ENCODE data around the gene SERTAD3. TPM values are rescaled to one million over a fixed set of nuclear protein-coding genes. Genes with fewer than 3 reads are reported as not detected.

Gene SERTAD3
- total and polyA plus RNA-seq, 10 of the 15 experiments (the other 5 are each of a cell fraction or from before 2014, with no cell fraction given), result 4.2 to 22.4 (median 13.7) TPM

- TF ChIP-seq, protein P1, sequence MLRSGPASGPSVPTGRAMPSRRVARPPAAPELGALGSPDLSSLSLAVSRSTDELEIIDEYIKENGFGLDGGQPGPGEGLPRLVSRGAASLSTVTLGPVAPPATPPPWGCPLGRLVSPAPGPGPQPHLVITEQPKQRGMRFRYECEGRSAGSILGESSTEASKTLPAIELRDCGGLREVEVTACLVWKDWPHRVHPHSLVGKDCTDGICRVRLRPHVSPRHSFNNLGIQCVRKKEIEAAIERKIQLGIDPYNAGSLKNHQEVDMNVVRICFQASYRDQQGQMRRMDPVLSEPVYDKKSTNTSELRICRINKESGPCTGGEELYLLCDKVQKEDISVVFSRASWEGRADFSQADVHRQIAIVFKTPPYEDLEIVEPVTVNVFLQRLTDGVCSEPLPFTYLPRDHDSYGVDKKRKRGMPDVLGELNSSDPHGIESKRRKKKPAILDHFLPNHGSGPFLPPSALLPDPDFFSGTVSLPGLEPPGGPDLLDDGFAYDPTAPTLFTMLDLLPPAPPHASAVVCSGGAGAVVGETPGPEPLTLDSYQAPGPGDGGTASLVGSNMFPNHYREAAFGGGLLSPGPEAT (IDR thresholded peaks at IDR 0.05; ENCODE audit: low read depth), result no peak
- TF ChIP-seq RB1 (IDR thresholded peaks at IDR 0.05; ENCODE audit: borderline replicate concordance) (no peak), SMC3 (IDR thresholded peaks at IDR 0.05; ENCODE audit: borderline replicate concordance, low read length) (no peak), BCL11A (IDR thresholded peaks at IDR 0.05; ENCODE audit: low read depth, low read length) (no peak), IKZF1 (conservative IDR thresholded peaks at IDR 0.05) (peak; percentile 95), FOS (IDR thresholded peaks at IDR 0.05; ENCODE audit: borderline replicate concordance, extremely low read depth, insufficient read length) (no peak), RCOR1 (conservative IDR thresholded peaks at IDR 0.05; ENCODE audit: low read depth, low read length) (0 out of 2 replicates have a peak, but pooled peaks have one; percentile 41), HSF1 (IDR thresholded peaks at IDR 0.05; ENCODE audit: low read depth, low read length) (no peak), CHD4 (IDR thresholded peaks at IDR 0.05) (no peak), MYC (IDR thresholded peaks at IDR 0.05; ENCODE audit: insufficient read depth, insufficient read length, insufficient replicate concordance, low read length, severe bottlenecking) (no peak), USF1 (IDR thresholded peaks at IDR 0.05; ENCODE audit: borderline replicate concordance, extremely low read length, insufficient read depth, low read depth, low read length) (no peak), SMARCA5 (IDR thresholded peaks at IDR 0.05) (no peak), EZH2 (IDR thresholded peaks at IDR 0.05; ENCODE audit: borderline replicate concordance, control insufficient read depth, low read depth, low read length) (no peak), TARDBP (IDR thresholded peaks at IDR 0.05; ENCODE audit: borderline replicate concordance) (peak; percentile 89; the same call in 1 of the 2 replicates), RELA (IDR thresholded peaks at IDR 0.05; ENCODE audit: borderline replicate concordance, partially characterized antibody) (peak; percentile 74), HDAC2 (IDR thresholded peaks at IDR 0.05) (no peak), BMI1 (IDR thresholded peaks at IDR 0.05; ENCODE audit: borderline replicate concordance) (no peak), HDAC6 (IDR thresholded peaks at IDR 0.05; ENCODE audit: unreplicated experiment) (no peak)
- TF ChIP-seq, protein P2, sequence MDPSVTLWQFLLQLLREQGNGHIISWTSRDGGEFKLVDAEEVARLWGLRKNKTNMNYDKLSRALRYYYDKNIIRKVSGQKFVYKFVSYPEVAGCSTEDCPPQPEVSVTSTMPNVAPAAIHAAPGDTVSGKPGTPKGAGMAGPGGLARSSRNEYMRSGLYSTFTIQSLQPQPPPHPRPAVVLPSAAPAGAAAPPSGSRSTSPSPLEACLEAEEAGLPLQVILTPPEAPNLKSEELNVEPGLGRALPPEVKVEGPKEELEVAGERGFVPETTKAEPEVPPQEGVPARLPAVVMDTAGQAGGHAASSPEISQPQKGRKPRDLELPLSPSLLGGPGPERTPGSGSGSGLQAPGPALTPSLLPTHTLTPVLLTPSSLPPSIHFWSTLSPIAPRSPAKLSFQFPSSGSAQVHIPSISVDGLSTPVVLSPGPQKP (IDR thresholded peaks at IDR 0.05; ENCODE audit: low read depth, low read length), result no peak
- TF ChIP-seq, protein P3, sequence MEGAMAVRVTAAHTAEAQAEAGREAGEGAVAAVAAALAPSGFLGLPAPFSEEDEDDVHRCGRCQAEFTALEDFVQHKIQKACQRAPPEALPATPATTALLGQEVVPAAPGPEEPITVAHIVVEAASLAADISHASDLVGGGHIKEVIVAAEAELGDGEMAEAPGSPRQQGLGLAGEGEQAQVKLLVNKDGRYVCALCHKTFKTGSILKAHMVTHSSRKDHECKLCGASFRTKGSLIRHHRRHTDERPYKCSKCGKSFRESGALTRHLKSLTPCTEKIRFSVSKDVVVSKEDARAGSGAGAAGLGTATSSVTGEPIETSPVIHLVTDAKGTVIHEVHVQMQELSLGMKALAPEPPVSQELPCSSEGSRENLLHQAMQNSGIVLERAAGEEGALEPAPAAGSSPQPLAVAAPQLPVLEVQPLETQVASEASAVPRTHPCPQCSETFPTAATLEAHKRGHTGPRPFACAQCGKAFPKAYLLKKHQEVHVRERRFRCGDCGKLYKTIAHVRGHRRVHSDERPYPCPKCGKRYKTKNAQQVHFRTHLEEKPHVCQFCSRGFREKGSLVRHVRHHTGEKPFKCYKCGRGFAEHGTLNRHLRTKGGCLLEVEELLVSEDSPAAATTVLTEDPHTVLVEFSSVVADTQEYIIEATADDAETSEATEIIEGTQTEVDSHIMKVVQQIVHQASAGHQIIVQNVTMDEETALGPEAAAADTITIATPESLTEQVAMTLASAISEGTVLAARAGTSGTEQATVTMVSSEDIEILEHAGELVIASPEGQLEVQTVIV (IDR thresholded peaks at IDR 0.05; ENCODE audit: borderline replicate concordance, partially characterized antibody), result no peak
Observed at GRCh38 chr19:40443131-40443999, 770 bp downstream of the SERTAD3 start (continued).

All from GM12878 (cell line).